GM19455 (cell line): Measurements from ENCODE around the gene ERBB2.

ENCODE experiments used
- ATAC-seq: cut with Tn5 transposase; IDR thresholded peaks from one replicate; pipeline ENCODE4 v1.9.1; 2021; ENCODE audit not compliant: unreplicated experiment

ERBB2 gene

DNA sequence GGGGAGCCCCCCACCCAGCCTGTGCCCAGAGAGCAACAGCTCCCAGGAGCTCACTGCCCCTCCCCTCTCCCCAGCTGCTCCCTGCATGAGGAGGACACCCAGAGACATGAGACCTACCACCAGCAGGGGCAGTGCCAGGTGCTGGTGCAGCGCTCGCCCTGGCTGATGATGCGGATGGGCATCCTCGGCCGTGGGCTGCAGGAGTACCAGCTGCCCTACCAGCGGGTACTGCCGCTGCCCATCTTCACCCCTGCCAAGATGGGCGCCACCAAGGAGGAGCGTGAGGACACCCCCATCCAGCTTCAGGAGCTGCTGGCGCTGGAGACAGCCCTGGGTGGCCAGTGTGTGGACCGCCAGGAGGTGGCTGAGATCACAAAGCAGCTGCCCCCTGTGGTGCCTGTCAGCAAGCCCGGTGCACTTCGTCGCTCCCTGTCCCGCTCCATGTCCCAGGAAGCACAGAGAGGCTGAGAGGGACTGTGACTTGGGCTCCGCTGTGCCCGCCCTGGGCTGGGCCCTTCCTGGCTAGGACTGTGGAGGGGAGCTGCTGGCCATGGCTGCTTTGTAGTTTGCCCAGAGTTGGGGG is 34.1 kb upstream of the ERBB2 start:
- ATAC-seq: no peak

DNA sequence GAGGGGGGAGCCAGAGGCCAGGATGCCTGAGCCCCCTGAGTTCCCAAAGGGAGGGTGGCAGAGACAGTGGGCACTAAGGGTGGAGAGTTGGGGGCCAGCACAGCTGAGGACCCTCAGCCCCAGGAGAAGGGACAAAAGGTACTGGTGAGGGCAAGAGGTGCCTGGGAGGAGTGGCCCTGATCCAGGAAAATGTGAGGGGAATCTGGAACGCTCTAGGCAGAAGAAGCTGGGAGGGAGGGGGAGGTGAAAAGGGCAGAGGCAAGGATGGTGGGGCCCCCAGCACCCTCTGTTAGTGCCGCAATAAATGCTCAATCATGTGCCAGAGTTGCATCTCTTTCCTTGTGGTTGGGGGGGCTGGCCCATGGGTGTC is 33.6 kb upstream of the ERBB2 start:
- ATAC-seq: no peak

DNA sequence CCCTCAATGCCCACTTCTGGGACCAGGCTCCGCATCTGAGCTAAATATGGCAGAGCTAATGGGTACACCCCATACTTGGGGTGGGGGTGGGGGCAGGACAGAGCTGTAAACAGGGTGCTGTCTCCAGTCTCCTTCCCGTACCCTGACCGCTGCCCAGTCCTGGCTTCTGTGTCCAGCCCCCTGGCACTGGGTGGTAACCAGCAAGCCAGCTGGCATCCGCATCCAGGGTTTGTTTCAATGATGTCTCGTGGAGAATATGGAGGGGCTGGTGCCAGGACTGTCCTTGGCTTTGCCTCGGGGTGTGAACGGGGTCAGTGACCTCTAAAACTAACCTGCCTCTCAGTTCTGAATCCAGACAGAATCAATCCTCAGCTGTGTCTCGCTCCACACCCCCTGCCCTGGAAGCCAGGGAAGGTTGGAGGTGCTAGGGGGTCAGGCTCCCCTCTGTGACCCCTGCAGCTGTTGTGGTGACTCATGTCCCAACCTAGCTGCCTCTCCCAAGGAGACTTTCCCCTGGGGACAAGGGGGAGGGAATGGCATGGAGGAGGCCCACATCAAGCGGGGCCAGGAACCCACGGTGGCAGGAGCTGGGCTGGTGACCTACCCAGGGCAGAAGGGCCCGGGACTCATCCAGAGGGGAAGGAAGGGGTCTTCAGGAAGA is 33.1 kb upstream of the ERBB2 start:
- no peak for ATAC-seq

DNA sequence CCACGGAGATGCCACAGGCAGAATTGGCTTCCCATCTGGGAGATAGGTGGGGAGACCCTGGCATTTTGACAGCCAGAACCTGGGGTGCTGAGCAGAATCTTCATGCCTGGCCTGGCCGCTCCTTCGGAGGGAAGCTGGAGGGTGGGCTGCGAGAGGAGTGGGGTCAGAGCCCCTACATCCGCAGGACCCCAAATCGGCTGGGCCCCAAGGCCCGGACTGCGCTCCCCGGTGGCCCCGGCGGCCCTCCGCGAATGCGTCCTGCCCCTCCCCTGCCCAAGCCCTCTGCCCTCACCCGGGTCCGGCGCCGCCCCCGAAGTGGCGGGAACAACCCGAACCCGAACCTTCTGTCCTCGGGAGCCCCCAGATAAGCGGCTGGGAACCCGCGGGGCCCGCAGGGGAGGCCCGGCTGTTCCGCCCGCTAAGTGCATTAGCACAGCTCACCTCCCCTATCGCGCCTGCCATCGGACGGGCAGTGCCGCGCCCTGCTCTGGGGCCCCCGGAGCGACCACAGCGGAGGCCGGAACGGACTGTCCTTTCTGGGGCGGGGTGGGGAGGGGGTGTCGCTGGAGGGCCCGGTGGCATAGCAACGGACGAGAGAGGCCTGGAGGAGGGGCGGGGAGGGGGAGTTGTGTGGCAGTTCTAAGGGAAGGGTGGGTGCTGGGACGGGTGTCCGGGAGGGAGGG is 32.5 kb upstream of the ERBB2 start:
- ATAC-seq: no peak

DNA sequence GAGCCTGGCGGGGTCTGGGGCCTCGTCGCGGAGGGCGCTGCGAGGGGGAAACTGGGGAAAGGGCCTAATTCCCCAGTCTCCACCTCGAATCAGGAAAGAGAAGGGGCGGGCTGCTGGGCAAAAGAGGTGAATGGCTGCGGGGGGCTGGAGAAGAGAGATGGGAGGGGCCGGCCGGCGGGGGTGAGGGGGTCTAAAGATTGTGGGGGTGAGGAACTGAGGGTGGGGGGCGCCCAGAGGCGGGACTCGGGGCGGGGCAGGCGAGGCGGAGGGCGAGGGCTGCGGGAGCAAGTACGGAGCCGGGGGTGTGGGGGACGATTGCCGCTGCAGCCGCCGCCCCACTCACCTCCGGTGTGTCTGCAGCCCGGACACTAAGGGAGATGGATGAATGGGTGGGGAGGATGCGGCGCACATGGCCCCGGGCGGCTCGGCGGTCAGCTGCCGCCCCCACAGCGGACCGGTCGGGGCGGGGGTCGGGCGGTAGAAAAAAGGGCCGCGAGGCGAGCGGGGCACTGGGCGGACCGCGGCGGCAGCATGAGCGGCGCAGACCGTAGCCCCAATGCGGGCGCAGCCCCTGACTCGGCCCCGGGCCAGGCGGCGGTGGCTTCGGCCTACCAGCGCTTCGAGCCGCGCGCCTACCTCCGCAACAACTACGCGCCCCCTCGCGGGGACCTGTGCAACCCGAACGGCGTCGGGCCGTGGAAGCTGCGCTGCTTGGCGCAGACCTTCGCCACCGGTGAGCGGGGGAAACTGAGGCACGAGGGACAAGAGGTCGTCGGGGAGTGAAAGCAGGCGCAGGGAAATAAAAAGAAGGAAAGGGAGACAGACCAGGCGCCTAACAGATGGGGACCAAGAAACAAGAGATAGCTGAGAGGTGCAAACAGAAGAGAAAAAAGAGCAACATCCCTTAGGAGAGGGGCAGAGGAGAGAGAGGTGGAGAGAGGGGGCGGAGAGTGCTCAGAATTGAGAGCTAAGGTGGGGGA is 31.6 kb upstream of the ERBB2 start, which contains the start of gene PNMT:
Gene PNMT, plus strand, starts transcription at position 509 of the 980 bp plus-strand sequence. Its CDS starts 23 bp downstream, at position 532.
- no peak for ATAC-seq

DNA sequence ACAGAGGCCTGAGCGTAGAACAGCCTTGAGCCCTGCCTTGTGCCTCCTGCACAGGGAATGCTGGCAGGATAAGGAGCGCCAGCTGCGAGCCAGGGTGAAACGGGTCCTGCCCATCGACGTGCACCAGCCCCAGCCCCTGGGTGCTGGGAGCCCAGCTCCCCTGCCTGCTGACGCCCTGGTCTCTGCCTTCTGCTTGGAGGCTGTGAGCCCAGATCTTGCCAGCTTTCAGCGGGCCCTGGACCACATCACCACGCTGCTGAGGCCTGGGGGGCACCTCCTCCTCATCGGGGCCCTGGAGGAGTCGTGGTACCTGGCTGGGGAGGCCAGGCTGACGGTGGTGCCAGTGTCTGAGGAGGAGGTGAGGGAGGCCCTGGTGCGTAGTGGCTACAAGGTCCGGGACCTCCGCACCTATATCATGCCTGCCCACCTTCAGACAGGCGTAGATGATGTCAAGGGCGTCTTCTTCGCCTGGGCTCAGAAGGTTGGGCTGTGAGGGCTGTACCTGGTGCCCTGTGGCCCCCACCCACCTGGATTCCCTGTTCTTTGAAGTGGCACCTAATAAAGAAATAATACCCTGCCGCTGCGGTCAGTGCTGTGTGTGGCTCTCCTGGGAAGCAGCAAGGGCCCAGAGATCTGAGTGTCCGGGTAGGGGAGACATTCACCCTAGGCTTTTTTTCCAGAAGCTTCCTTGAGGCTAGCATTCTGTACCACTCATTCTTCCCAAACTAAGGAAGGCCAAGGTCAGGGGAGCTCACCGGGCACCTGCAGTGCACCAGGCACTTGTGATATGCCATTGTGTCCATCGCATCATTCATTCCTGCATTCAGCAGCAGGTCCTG is 29.7 kb upstream of the ERBB2 start:
- ATAC-seq: no peak

DNA sequence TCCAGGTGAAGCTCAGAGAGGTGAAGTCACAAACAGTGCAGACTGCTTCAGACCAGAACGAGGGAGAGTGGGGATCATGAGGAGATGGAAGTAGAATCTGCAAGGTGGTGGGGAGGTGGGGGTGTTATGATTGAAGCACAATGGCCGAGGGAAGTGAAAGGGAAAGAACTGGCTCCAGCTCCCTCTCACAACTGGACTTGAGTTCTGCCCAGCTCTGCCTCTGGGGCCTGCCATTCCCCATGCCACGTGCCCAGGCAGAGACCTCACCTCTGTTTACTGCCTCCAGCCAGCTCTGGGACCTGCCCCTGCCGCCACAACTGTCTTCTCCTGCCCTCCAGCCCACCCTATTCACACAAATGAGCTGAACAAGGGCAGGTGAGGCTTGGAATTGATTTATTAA is 29.1 kb upstream of the ERBB2 start:
- ATAC-seq: no peak

DNA sequence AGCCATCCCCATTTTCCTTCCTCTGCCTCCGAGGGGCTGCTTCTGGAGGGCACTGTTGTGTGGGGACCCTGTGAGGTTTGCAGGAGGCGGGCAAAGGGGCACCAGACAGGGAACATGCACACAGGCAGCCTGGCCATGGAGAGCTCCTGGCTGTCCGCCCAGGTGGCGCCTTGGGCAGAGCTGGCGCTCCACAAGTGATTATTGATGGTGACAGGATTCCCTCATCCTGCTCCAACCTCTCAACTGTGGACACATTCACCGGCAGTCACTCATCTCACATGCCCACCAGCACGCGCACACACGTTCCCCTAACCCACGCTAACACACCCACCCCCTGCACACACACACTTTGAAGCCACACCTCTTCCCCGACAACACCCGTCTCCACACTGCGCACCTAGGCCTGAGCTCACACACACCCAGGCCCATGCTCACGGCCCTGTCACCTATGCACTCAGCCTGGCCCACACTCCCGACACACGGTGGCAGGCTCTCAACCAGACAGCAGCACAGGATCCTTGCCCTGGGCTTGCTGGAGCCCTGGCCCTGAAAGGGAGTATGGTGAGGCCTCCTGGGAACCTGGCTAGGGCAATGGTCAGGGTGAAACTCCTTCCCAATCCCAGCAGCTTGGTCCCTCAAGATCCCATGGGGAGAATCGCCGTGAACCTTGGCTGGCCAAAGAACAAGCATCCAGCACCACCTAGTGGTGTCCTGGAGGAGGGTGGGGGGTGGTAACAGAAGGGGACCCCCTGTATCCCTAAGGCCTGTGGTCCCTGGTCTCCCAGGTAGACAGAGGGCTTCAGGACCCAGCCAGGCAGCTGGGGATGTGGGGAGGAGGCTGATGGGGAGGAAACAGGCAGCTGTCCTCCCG is 28.0 kb upstream of the ERBB2 start:
- ATAC-seq: no peak

DNA sequence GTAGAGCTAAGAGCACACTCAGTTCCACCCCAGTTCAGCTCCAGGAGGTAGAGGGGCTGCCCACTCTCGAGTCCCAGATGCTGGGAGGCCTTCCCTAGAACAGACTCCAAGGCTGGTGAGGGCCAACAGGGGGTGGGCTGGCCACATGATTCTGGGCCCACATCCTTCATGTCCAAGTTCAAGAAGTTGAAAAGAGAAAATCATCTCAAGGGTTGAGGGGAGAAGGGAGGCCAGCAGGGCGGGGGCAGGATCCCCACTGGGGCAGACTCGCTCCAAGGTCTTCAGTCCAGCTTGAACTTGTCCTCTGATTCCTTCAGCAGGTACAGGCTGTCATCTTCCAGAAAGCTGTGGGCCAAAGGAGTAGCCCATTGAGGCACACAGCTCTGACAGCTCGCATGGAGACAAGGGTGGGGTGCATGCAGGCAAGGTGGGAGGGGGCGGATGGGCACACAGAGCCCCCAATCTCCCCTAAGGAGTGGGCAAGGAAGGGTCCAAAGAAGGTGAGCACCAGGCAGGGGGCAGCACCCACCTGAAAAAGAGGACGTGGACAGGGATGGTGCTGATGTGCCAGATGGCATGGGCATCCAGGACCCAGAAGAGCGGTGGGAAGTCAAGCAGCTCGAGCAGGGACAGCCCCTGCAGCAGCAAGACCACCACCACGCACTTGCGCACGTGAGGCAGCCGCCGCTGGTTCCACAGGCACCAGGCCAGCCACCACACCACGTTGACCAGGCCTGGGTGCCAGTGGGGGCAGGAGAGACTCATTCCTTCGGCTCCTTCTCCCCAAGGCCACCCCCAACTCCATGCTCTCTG is 27.1 kb upstream of the ERBB2 start:
- ATAC-seq: no peak

DNA sequence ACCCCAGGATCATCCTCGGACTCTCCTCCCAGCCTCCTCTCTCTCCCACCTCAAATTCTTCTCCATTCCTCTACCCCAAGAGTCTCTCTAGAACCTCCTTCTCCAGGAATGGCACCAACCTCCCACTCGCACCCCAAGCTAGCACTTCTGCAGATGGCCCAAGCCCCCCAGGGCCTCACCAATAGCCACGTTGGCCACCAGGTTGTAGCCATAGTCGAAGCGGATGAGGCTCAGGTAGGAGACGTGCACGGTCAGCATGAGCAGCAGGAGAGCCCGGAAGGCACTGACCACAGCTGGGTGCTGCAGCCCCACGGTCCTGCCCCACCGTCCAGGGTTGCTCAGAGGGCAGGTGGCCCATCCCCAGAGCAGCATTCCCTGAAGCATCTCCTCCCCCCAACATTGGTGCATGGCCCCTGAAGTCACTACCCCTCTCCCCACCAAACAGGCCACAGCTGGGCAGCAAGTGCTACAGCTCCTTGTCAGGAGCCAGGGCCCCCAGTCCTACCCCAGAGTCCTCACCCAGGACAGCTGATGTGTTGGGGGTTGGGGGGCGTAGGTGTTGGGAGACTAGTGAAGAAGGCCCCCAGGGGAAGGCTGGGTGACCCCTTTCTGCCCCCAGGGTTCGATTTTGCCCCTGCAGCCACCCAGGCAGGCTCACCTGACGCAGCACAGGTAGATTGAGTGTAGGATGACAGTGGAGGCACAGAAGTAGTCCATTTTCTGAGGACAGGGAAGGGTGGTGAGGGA is 26.4 kb upstream of the ERBB2 start:
- no peak for ATAC-seq

DNA sequence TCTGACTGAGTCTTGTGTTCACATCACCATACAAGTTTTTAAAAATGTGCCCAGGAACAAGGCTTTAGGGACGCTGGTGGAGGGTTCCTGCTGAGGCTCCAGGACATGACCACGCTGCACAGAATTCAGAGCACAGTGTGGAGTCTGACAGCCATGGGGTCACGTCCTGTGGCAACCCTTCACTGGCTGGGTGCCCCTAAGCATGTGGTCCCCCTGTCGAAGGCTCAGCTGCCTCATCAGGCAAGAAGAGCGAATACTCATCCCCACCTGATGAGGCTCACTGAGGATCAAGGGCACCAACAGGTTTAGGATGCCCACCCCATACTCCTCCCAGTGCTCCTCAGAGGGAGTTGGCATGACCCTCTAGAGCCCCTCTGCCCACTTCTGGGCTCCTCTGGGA is 25.7 kb upstream of the ERBB2 start:
- no peak for ATAC-seq

DNA sequence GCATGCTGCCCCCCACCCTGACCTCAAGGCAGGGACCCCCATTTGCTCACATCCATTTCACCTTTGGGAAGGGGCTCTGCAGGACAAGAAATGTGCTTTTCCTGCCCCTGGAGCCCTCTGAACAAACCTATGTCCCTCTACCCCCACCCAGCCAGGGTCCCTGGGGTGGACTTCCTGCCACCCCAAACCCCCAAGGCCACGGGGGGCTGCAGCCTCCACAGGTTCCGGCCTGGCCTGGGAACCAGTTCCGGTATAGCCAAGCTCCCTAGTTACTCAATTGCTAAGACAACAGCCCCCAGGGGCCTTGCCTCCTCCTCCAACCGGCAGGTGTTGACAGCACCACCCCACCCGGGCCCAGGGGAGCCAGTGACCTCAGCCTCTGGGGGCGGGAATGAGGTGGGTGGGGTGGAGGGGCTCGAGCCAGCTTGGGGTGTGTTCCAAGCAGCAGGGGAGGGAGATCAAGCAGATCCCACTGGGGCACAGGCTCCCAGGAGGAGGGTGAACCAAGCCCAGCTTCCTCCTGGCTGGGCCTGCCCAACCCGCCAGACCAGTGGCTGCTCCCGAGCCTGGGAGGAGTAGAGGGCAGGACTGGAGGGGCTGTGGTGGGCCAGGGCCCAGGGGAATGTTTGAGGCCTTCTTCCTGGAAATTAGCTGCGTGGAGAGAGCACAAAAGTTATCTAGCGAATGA is 25.0 kb upstream of the ERBB2 start:
- no peak for ATAC-seq

DNA sequence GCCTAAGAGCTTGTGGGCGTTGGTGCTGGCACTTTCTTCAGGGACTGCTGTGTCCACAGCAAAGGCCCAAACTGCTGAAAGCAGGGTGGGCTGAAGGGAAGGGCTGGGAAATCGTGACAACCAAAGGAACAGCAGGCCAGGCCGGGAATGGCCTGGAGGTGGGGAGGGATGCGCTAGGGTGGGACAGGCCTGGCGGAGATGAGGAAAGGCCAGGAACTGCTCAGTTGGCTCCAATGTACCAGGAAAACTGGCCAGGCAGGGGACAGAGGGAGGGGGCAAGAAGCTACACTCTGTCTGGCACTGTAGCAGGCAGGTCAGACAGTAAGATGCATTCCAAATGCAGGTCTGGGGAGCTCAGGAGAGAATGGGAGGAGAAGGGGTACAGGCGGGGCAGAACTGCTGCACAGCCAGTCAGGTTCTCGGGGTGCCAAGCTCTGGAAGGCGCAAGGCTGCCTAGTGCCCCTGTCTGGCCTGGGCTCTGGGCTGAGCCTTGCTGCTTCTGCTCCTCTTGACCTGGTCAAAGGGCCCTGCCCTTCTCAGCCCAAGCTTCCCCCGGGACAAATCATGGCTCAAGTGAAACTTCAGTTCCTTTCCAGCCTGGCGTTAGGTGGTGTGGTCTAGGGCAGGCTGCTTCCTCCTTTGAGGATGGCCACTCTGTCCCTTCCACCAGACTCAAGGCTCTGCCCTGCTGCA is 24.3 kb upstream of the ERBB2 start:
- no peak for ATAC-seq

DNA sequence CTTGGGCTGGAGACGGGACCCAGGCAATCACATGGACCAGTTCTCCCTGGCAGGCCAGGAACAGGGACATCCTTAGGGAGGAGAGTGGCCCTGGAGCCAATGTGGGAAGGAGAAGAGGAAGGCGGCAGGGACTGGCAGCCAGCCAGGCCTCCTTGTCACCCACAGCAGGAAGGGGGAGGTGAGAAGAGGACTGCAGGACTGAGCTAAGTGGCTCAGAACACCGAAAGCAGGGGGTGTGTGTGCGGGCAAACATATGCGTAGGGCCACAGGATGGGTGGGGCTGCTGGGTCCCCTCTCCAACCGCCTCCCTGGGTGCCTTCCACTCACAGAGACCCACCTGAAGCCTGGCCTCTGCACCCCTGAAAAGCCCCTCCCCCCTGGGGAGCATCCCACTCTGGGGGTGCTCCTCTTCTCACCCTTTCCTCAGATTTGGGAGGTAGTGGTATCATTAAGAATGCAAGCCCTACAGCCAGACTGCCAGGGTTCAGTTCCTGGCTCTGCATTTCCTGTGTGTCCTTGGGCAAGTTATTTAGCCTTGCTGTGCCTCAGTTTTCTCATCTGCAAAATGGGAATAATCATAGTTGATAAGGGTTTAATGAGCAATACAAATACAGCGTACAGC is 23.6 kb upstream of the ERBB2 start:
- no peak for ATAC-seq

DNA sequence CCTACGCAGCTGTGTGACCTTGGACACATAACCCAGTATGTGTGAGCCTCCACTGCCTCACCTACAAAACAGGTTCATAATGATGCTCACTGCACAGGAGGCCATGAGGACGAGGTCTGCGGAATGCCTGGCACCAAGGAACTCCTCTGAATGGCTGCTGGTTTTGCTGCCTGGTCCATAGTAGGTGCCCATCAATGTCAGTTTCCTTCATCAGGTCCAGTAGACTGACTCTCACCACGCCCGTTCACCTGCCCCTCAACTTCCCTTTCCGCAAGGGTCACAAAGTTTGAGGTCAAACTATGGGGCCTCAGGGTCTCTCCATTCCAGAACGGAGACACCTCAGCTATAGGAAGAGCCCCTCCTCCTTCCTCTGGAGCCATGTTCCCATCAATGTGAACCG is 22.8 kb upstream of the ERBB2 start:
- no peak for ATAC-seq
